Measurements from ENCODE around the gene HGD.

- no peak for TF ChIP-seq CTCF (IDR thresholded peaks at IDR 0.05)
- no peak for TF ChIP-seq POLR2AphosphoS5 (IDR thresholded peaks at IDR 0.05)
- no peak for TF ChIP-seq EP300 (IDR thresholded peaks at IDR 0.05)
- TF ChIP-seq POLR2A (IDR thresholded peaks at IDR 0.05), result no peak
Observed at GRCh38 chr3:120683213-120683612, 1.2 kb upstream of the HGD start.
